Measurements from ENCODE around the gene RCVRN. TPM values are rescaled to one million over a fixed set of nuclear protein-coding genes. Genes with fewer than 3 reads are reported as not detected.

Gene RCVRN
- total RNA-seq, 2 experiments from 2014 or later: not detected

- H3K36me3 ChIP-seq (ENCODE audit: insufficient read depth, low read length): no peaks in the 10 kb centered on the region
- no peak overlapping the region for H3K4me3 Mint-ChIP-seq
- H3K27me3 ChIP-seq (ENCODE audit: control insufficient read depth in 1 of 2, insufficient read depth in 2 of 2, low read length in 2 of 2): no peaks in the 10 kb centered on the region
- DNase-seq: no peak
- H3K36me3 Mint-ChIP-seq (ENCODE audit: low read depth): no peaks in the 10 kb centered on the region
- intact Hi-C loops (cut with DNase I, micrococcal nuclease): no loop called here
- H3K9me3 Mint-ChIP-seq: no peaks in the 10 kb centered on the region
- CTCF ChIA-PET: no interaction called here
- no peaks in the 10 kb centered on the region for H3K4me1 Mint-ChIP-seq (ENCODE audit: low read depth)
- ATAC-seq (ENCODE audit: poor library complexity): no peak
- no peak for TF ChIP-seq CTCF (IDR thresholded peaks at IDR 0.05)
- no peaks in the 10 kb centered on the region for H3K27me3 Mint-ChIP-seq
- POLR2A ChIA-PET: no interaction called here
- H3K4me1 ChIP-seq (ENCODE audit: insufficient read depth, low read length): no peaks in the 10 kb centered on the region
- H3K9me3 ChIP-seq (ENCODE audit: control insufficient read depth in 1 of 2, insufficient read depth in 1 of 2, low read length in 2 of 2): no peaks in the 10 kb centered on the region
- H3K27ac Mint-ChIP-seq: no peak overlapping the region
- H3K4me3 ChIP-seq (ENCODE audit: low read length): no peak overlapping the region
- no peak overlapping the region for H3K27ac ChIP-seq (ENCODE audit: low read depth in 1 of 2, low read length in 2 of 2)
These were observed 13.8 kb upstream of the RCVRN start for GRCh38 chr17:9918804-9919352.

- Histone ChIP-seq H3K4me1 (ENCODE audit: insufficient read depth, low read length) (no peaks in the 10 kb centered on the region), H3K4me3 (ENCODE audit: low read length) (no peak overlapping the region), H3K27ac (ENCODE audit: low read depth in 1 of 2, low read length in 2 of 2) (no peak overlapping the region), H3K9me3 (ENCODE audit: control insufficient read depth in 1 of 2, insufficient read depth in 1 of 2, low read length in 2 of 2) (no peaks in the 10 kb centered on the region), H3K27me3 (ENCODE audit: control insufficient read depth in 1 of 2, insufficient read depth in 2 of 2, low read length in 2 of 2) (no peaks in the 10 kb centered on the region), H3K36me3 (ENCODE audit: insufficient read depth, low read length) (no peaks in the 10 kb centered on the region)
- ChIA-PET CTCF (no interaction called here), POLR2A (no interaction called here)
- Mint-ChIP-seq H3K4me1 (ENCODE audit: low read depth) (no peaks in the 10 kb centered on the region), H3K27me3 (no peaks in the 10 kb centered on the region), H3K36me3 (ENCODE audit: low read depth) (no peaks in the 10 kb centered on the region), H3K4me3 (no peak overlapping the region), H3K9me3 (no peaks in the 10 kb centered on the region), H3K27ac (no peak overlapping the region)
- ATAC-seq (ENCODE audit: poor library complexity): no peak
- no peak for DNase-seq
- intact Hi-C loops (cut with DNase I, micrococcal nuclease): no loop called here
- TF ChIP-seq CTCF (IDR thresholded peaks at IDR 0.05): no peak
These were observed 13.3 kb upstream of the RCVRN start for GRCh38 chr17:9918352-9918751.

DNA sequence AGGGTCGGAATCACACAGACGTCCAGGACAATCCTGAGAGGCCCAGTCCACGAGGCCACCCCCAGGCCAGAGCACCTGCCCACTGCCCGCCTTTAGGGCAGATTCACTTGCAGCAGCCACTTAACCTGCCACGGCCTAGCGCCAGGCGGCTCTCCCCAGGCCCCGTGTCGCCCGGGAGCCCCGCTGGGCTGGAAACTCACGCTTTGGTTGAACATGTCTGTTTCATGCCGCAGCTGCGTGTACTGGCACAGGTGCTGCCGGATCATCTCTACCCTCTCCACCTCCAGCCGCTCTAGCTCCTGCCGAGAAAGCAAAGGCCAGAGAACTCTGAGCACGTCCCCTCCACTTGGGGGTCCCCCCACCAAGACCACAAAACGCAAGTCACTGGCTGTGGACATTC lies 12.7 kb upstream of the RCVRN start:
- TF ChIP-seq CTCF (IDR thresholded peaks at IDR 0.05): no peak
- H3K9me3 Mint-ChIP-seq: no peaks in the 10 kb centered on the region
- H3K27ac Mint-ChIP-seq: no peak overlapping the region
- H3K4me3 ChIP-seq (ENCODE audit: low read length): no peak overlapping the region
- POLR2A ChIA-PET: no interaction called here
- H3K27me3 Mint-ChIP-seq: no peaks in the 10 kb centered on the region
- no peaks in the 10 kb centered on the region for H3K4me1 ChIP-seq (ENCODE audit: insufficient read depth, low read length)
- no peaks in the 10 kb centered on the region for H3K36me3 Mint-ChIP-seq (ENCODE audit: low read depth)
- no peaks in the 10 kb centered on the region for H3K27me3 ChIP-seq (ENCODE audit: control insufficient read depth in 1 of 2, insufficient read depth in 2 of 2, low read length in 2 of 2)
- ATAC-seq (ENCODE audit: poor library complexity) (no peak), DNase-seq (no peak)
- H3K9me3 ChIP-seq (ENCODE audit: control insufficient read depth in 1 of 2, insufficient read depth in 1 of 2, low read length in 2 of 2): no peaks in the 10 kb centered on the region
- H3K27ac ChIP-seq (ENCODE audit: low read depth in 1 of 2, low read length in 2 of 2): no peak overlapping the region
- H3K36me3 ChIP-seq (ENCODE audit: insufficient read depth, low read length): no peaks in the 10 kb centered on the region
- H3K4me3 Mint-ChIP-seq: no peak overlapping the region
- H3K4me1 Mint-ChIP-seq (ENCODE audit: low read depth): no peaks in the 10 kb centered on the region
- CTCF ChIA-PET: no interaction called here
- intact Hi-C loops (cut with DNase I, micrococcal nuclease): no loop called here
